Nephron progenitor cell (in vitro differentiated cells): ENCODE measurements around the gene UBALD1.

ENCODE experiments used
- DNase-seq: peaks from one replicate; pipeline ENCODE4 v3.0.0; 2021
- H3K27ac Mint-ChIP-seq: 2 replicates; pipeline ENCODE4 v1.8.0; 2021; ENCODE audit warnings: mild to moderate bottlenecking, moderate library complexity, mixed read lengths
- H3K27me3 Mint-ChIP-seq: 2 replicates; pipeline ENCODE4 v1.8.0; 2021; ENCODE audit warnings: mild to moderate bottlenecking, low read depth, mixed read lengths; ENCODE audit not compliant: poor library complexity
- H3K36me3 Mint-ChIP-seq: 2 replicates; pipeline ENCODE4 v1.8.0; 2021; ENCODE audit warnings: low read depth, mixed read lengths
- H3K4me1 Mint-ChIP-seq: 2 replicates; pipeline ENCODE4 v1.8.0; 2021; ENCODE audit warnings: mixed read lengths
- H3K4me3 Mint-ChIP-seq: 2 replicates; pipeline ENCODE4 v1.8.0; 2021; ENCODE audit warnings: mild to moderate bottlenecking, moderate library complexity, mixed read lengths
- H3K9me3 Mint-ChIP-seq: 2 replicates; pipeline ENCODE4 v1.8.0; 2021; ENCODE audit warnings: mild to moderate bottlenecking, moderate library complexity, mixed read lengths
- TF ChIP-seq, protein P1 (sequence below): fragments of 200-600 bp; sonication (generic); IDR thresholded peaks from 2 replicates; pipeline ENCODE4 v1.5.0; 2021; ENCODE audit warnings: antibody characterized with exemption

The UBALD1 gene

DNA sequence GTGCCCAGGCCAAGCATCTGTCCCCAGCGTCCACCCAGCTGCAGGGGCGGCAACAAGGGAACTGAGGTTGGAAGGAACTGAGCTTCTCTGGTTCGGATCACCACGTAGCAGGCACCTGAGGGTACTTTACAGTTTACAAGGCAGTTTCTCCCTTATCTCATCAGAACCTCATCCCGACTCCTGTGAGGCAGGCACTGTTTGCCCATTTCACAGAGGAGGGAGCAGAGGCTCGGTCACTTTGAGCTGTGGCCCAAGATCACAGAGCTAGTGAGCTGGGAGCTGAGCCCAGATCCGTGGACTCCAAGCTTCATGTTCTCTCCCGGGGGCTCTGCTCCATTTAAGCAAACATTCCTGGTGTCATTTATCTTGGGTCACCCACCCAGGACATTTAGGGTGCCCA is 15.1 kb downstream of the UBALD1 start:
- TF ChIP-seq, protein P1, sequence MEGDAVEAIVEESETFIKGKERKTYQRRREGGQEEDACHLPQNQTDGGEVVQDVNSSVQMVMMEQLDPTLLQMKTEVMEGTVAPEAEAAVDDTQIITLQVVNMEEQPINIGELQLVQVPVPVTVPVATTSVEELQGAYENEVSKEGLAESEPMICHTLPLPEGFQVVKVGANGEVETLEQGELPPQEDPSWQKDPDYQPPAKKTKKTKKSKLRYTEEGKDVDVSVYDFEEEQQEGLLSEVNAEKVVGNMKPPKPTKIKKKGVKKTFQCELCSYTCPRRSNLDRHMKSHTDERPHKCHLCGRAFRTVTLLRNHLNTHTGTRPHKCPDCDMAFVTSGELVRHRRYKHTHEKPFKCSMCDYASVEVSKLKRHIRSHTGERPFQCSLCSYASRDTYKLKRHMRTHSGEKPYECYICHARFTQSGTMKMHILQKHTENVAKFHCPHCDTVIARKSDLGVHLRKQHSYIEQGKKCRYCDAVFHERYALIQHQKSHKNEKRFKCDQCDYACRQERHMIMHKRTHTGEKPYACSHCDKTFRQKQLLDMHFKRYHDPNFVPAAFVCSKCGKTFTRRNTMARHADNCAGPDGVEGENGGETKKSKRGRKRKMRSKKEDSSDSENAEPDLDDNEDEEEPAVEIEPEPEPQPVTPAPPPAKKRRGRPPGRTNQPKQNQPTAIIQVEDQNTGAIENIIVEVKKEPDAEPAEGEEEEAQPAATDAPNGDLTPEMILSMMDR: no peak
- DNase-seq: no peak
- H3K36me3 Mint-ChIP-seq: no peaks in the 10 kb centered on the region
- peaks cover 39% of the 10 kb centered on the region for H3K4me1 Mint-ChIP-seq
- no peaks in the 10 kb centered on the region for H3K9me3 Mint-ChIP-seq
- no peak overlapping the region for H3K27ac Mint-ChIP-seq
- no peak overlapping the region for H3K4me3 Mint-ChIP-seq
- peaks cover 17% of the 10 kb centered on the region for H3K27me3 Mint-ChIP-seq

DNA sequence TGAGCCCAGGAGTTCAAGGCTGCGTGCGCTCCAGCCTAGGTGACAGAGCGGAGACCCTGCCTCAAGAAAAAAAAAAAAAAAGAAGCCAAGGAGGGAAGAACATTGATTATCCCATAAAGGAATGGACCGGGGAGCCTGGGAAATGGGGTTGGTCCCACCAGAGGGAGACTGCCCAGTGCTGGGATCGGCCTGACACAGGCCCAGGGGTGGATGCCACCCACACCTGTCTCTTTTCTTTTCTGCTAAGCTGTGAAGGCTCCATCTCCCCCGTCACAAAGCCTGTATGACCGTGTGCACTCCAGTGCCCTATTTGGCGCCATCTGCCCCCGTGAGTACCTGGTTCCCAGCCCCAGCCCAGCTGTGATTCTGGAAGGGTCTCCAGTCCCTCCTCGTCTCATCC is 15.7 kb downstream of the UBALD1 start:
- H3K9me3 Mint-ChIP-seq: no peaks in the 10 kb centered on the region
- TF ChIP-seq, protein P1: no peak
- no peak for DNase-seq
- H3K36me3 Mint-ChIP-seq: no peaks in the 10 kb centered on the region
- no peak overlapping the region for H3K4me3 Mint-ChIP-seq
- H3K27me3 Mint-ChIP-seq: peaks cover 17% of the 10 kb centered on the region
- H3K27ac Mint-ChIP-seq: no peak overlapping the region
- peaks cover 39% of the 10 kb centered on the region for H3K4me1 Mint-ChIP-seq

DNA sequence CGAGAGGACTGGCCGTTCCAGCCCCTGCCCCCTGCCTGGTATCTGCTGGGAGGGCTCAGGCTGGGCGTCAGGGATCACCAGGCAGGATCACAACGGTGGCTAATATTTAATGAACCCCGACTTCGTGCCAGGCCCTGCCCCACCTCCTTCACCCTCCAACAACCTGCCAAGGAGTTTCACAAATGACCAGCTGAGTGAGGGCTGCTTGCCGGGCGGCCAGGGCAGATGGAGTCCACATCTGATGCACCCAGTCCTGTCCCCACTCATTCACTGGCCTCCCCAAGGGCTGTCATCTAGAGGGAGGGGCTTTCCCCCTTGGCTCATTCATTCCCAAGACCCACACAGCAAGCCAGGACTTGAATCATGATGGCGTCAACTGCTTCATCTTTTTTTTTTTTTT is 17.5 kb downstream of the UBALD1 start:
- no peaks in the 10 kb centered on the region for H3K9me3 Mint-ChIP-seq
- H3K27ac Mint-ChIP-seq: no peak overlapping the region
- no peak overlapping the region for H3K4me3 Mint-ChIP-seq
- TF ChIP-seq, protein P1: no peak
- DNase-seq: no peak
- H3K36me3 Mint-ChIP-seq: no peaks in the 10 kb centered on the region
- peaks cover 50% of the 10 kb centered on the region for H3K4me1 Mint-ChIP-seq
- H3K27me3 Mint-ChIP-seq: peaks cover 17% of the 10 kb centered on the region

DNA sequence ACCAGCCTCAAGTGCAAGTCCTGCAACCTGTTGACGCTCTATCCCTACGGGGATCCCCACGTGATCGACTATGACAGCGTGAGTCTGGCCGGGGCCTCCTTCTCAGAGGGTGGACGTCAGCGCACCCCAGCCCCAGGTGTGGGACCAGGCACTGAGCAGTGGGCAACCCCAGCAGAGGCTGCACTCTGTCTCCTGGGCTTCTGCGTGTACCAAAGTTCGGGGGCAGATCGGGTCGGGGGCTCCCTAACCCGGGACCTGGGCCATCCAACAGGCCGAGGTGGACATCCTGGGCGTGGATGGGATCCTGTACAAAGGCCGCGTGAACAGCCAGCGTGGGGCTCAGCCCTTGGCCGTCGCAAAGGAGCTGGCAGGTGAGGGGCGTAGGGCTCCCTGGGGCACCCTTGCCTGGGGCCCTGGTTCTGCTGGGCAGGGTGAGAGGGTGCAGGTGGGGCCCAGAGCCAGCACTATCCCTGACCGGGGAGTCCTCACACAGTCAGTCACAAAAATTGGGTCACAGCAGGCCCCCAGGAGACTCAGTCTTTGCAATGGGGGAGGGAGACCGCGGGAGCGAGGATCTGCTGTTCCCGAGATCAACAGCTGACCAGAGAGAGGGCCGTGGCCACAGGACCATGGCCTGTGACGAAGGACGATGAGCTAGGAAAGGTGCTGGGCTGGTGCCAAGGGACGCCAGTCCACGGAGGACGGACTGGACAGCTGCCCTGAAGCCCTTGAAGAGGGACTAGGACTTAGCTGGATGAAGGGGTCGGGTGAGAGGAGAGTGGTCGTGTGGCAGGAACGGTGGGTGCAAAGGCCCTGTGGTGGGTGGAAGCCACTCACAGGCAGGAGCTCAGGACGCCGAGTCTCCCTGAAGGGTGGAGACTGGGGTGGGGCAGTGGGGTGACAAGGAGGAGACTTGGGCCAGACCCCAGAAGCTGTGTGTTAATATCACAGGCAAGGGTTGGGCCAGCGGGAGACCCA is 20.0 kb downstream of the UBALD1 start:
- no peaks in the 10 kb centered on the region for H3K36me3 Mint-ChIP-seq
- no peaks in the 10 kb centered on the region for H3K9me3 Mint-ChIP-seq
- H3K4me3 Mint-ChIP-seq: no peak overlapping the region
- DNase-seq: no peak
- peaks cover 47% of the 10 kb centered on the region for H3K4me1 Mint-ChIP-seq
- H3K27me3 Mint-ChIP-seq: peaks cover 17% of the 10 kb centered on the region
- H3K27ac Mint-ChIP-seq: no peak overlapping the region
- TF ChIP-seq, protein P1: no peak

DNA sequence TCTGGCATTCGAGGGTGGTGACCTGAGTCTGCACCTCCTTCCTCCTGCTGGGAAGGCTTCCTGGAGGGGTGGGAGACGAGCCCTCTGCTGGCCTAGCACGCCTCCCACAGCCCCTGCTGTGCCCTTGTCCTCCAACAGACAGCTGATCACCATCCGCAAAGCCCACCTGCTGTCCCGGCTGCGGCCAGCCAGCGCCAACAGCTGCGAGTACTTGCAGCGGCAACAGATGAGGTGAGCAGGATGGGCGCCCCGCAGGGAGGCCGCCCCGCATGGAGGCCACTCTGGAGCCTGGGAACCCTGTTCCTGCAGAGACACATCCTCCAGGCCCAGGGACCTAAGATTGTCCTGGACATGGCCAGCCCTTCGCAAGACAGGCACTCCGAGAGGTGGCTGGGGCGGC is 21.6 kb downstream of the UBALD1 start:
- H3K27ac Mint-ChIP-seq: no peak overlapping the region
- peak; percentile 38 for DNase-seq
- peaks cover 39% of the 10 kb centered on the region for H3K4me1 Mint-ChIP-seq
- H3K27me3 Mint-ChIP-seq: peaks cover 14% of the 10 kb centered on the region
- H3K4me3 Mint-ChIP-seq: no peak overlapping the region
- peaks cover 7% of the 10 kb centered on the region for H3K9me3 Mint-ChIP-seq
- TF ChIP-seq, protein P1: no peak
- H3K36me3 Mint-ChIP-seq: no peaks in the 10 kb centered on the region
